Activated effector memory CD4-positive, alpha-beta T cell treated with anti-CD3 and anti-CD28 coated beads, Interleukin-2, amount 50 U/mL, for 16 hours (primary cell): ENCODE measurements around the gene MBD1.
A peak's percentile ranks its signal among the peaks of the same experiment; 100 is the strongest.
"Not testable (repeated sequence)": the region's sequence is repeated elsewhere in the genome, so short reads cannot be mapped to it uniquely, and the experiment has no call there.

ENCODE experiments used
- DNase-seq: peaks from one replicate; pipeline ENCODE4 v3.0.0-alpha.2; 2020

Gene MBD1

GRCh38 chr18:50281295-50281971 lies at the start of gene MBD1:
Gene MBD1, minus strand, starts transcription at chr18:50281523. Its CDS starts 1,531 bp downstream, at chr18:50279992.
- DNase-seq: peak; percentile 99

- DNase-seq: no peak
Observed at GRCh38 chr18:50330176-50330575, 48.9 kb upstream of the MBD1 start.

GRCh38 chr18:50327983-50328382 lies 46.7 kb upstream of the MBD1 start:
- no peak for DNase-seq

GRCh38 chr18:50320719-50321118 lies 39.4 kb upstream of the MBD1 start:
- DNase-seq: no peak

- DNase-seq: no peak
Observed at GRCh38 chr18:50315100-50315871, 34.0 kb upstream of the MBD1 start.

GRCh38 chr18:50313873-50314460 lies 32.6 kb upstream of the MBD1 start:
- no peak for DNase-seq

GRCh38 chr18:50313031-50313607 lies 31.8 kb upstream of the MBD1 start:
- no peak for DNase-seq

GRCh38 chr18:50312296-50313030 lies 31.1 kb upstream of the MBD1 start:
- DNase-seq: no peak

GRCh38 chr18:50311650-50312049 lies 30.3 kb upstream of the MBD1 start:
- DNase-seq: no peak

- DNase-seq: no peak
Observed at GRCh38 chr18:50310080-50310479, 28.8 kb upstream of the MBD1 start.

- DNase-seq: not testable (repeated sequence)
Observed at GRCh38 chr18:50308851-50309250, 27.5 kb upstream of the MBD1 start.

- DNase-seq: peak; percentile 95
Observed at GRCh38 chr18:50307738-50308470, 26.6 kb upstream of the MBD1 start.

GRCh38 chr18:50307400-50307737 lies 26.0 kb upstream of the MBD1 start:
- no peak for DNase-seq

- DNase-seq: no peak
Observed at GRCh38 chr18:50306944-50307343, 25.6 kb upstream of the MBD1 start.

GRCh38 chr18:50301074-50301473 lies 19.8 kb upstream of the MBD1 start:
- DNase-seq: no peak

GRCh38 chr18:50299626-50300388 lies 18.5 kb upstream of the MBD1 start:
- no peak for DNase-seq

GRCh38 chr18:50298443-50299284 lies 17.3 kb upstream of the MBD1 start:
- DNase-seq: no peak

- DNase-seq: peak; percentile 85
Observed at GRCh38 chr18:50297621-50298442, 16.5 kb upstream of the MBD1 start.

- DNase-seq: no peak
Observed at GRCh38 chr18:50293039-50293438, 11.7 kb upstream of the MBD1 start.

- no peak for DNase-seq
Observed at GRCh38 chr18:50289108-50289443, 7.8 kb upstream of the MBD1 start.
